ENCODE results near the gene LHX4. TPM values are rescaled to one million over a fixed set of nuclear protein-coding genes. Genes with fewer than 3 reads are reported as not detected.
A peak's percentile ranks its signal among the peaks of the same experiment; 100 is the strongest.

LHX4 gene
- total RNA-seq, 2 donors from 2014 or later = not detected

GRCh38 chr1:180182643-180183311 lies 47.3 kb upstream of the LHX4 start:
- no peak overlapping the region for H3K4me3 ChIP-seq (ENCODE audit: low read length)
- Mint-ChIP-seq H3K9me3 (no peaks in the 10 kb centered on the region), H3K4me3 (no peak overlapping the region), H3K4me1 (no peaks in the 10 kb centered on the region), H3K27ac (no peak overlapping the region), H3K27me3 (ENCODE audit: insufficient read depth) (no peaks in the 10 kb centered on the region), H3K36me3 (ENCODE audit: low read depth) (peaks cover 24% of the 10 kb centered on the region)
- H3K36me3 ChIP-seq (ENCODE audit: control insufficient read depth, insufficient read depth, low read length) = peaks cover 18% of the 10 kb centered on the region
- WGBS, 2 experiments (ENCODE audit: insufficient coverage in 1 of 2, insufficient read length in 1 of 2) = 93 to 96% methylated on average over 10 to 21 of the region's 22 CpGs
- no peak overlapping the region for H3K9ac ChIP-seq (ENCODE audit: extremely low read depth, low read length, poor library complexity, severe bottlenecking)
- H3K4me1 ChIP-seq (ENCODE audit: control insufficient read depth, insufficient read depth, low read length) = no peaks in the 10 kb centered on the region
- no peak for TF ChIP-seq CTCF (conservative IDR thresholded peaks at IDR 0.05)
- no peak for DNase-seq
- H3K9me3 ChIP-seq (ENCODE audit: control insufficient read depth, low read length) = no peaks in the 10 kb centered on the region
- peak overlapping the region; percentile 79 for H3K27ac ChIP-seq (ENCODE audit: low read depth, low read length)
- H3K27me3 ChIP-seq (ENCODE audit: control insufficient read depth, insufficient read depth, low read length, poor library complexity, severe bottlenecking) = no peaks in the 10 kb centered on the region

DNA sequence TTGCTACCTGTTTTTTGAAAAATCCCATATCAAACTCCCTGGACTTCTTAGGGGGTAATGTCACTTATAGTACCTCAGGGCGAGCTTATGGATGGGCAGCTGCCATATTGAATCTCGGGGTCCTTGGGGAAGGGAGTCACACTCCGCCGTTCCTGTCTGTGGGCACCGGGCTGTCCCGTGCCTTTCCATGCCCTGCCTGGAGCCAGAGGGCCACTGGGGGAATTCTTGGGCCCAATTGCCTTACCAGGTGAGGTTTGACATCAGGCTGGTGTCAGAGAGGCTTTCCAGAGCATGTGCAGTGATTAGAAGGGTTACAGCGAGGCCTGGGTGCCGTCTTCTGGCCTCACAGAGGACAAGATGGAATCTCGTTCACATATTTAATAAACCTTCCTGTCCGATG lies 46.6 kb upstream of the LHX4 start:
- H3K4me3 ChIP-seq (ENCODE audit: low read length) = no peak overlapping the region
- WGBS, 2 experiments (ENCODE audit: insufficient coverage in 1 of 2, insufficient read length in 1 of 2) = 93 to 98% methylated on average over 8 to 10 of the region's 10 CpGs
- DNase-seq = no peak
- Mint-ChIP-seq H3K27ac (no peak overlapping the region), H3K36me3 (ENCODE audit: low read depth) (peaks cover 24% of the 10 kb centered on the region), H3K4me1 (no peaks in the 10 kb centered on the region), H3K9me3 (no peaks in the 10 kb centered on the region), H3K27me3 (ENCODE audit: insufficient read depth) (no peaks in the 10 kb centered on the region), H3K4me3 (no peak overlapping the region)
- H3K27me3 ChIP-seq (ENCODE audit: control insufficient read depth, insufficient read depth, low read length, poor library complexity, severe bottlenecking) = no peaks in the 10 kb centered on the region
- H3K9me3 ChIP-seq (ENCODE audit: control insufficient read depth, low read length) = no peaks in the 10 kb centered on the region
- H3K9ac ChIP-seq (ENCODE audit: extremely low read depth, low read length, poor library complexity, severe bottlenecking) = no peak overlapping the region
- no peak for TF ChIP-seq CTCF (conservative IDR thresholded peaks at IDR 0.05)
- H3K36me3 ChIP-seq (ENCODE audit: control insufficient read depth, insufficient read depth, low read length) = peaks cover 19% of the 10 kb centered on the region
- no peaks in the 10 kb centered on the region for H3K4me1 ChIP-seq (ENCODE audit: control insufficient read depth, insufficient read depth, low read length)
- H3K27ac ChIP-seq (ENCODE audit: low read depth, low read length) = no peak overlapping the region

GRCh38 chr1:180184041-180184440 lies 46.0 kb upstream of the LHX4 start:
- H3K27ac ChIP-seq (ENCODE audit: low read depth, low read length) = no peak overlapping the region
- no peaks in the 10 kb centered on the region for H3K27me3 ChIP-seq (ENCODE audit: control insufficient read depth, insufficient read depth, low read length, poor library complexity, severe bottlenecking)
- no peaks in the 10 kb centered on the region for H3K4me1 ChIP-seq (ENCODE audit: control insufficient read depth, insufficient read depth, low read length)
- Mint-ChIP-seq H3K4me3 (no peak overlapping the region), H3K36me3 (ENCODE audit: low read depth) (peaks cover 21% of the 10 kb centered on the region), H3K4me1 (no peaks in the 10 kb centered on the region), H3K27ac (no peak overlapping the region), H3K27me3 (ENCODE audit: insufficient read depth) (no peaks in the 10 kb centered on the region), H3K9me3 (no peaks in the 10 kb centered on the region)
- DNase-seq = no peak
- H3K9ac ChIP-seq (ENCODE audit: extremely low read depth, low read length, poor library complexity, severe bottlenecking) = no peak overlapping the region
- 93 to 95% methylated on average over 6 to 9 of the region's 9 CpGs for WGBS, 2 experiments (ENCODE audit: insufficient coverage in 1 of 2, insufficient read length in 1 of 2)
- peaks cover 25% of the 10 kb centered on the region for H3K36me3 ChIP-seq (ENCODE audit: control insufficient read depth, insufficient read depth, low read length)
- no peak overlapping the region for H3K4me3 ChIP-seq (ENCODE audit: low read length)
- H3K9me3 ChIP-seq (ENCODE audit: control insufficient read depth, low read length) = no peaks in the 10 kb centered on the region
- TF ChIP-seq CTCF (conservative IDR thresholded peaks at IDR 0.05) = no peak
